B cell (primary cell): ENCODE measurements around the gene DLG2. TPM values are rescaled to one million over a fixed set of nuclear protein-coding genes. Genes with fewer than 3 reads are reported as not detected.
"Not testable (repeated sequence)": the region's sequence is repeated elsewhere in the genome, so short reads cannot be mapped to it uniquely, and the experiment has no call there.

Experiments used
- ATAC-seq: fragments of 200-7000 bp; cut with Tn5 transposase; one replicate; pipeline ENCODE4 v1.10.0; 2021; ENCODE audit warnings: low read depth, mild to moderate bottlenecking, moderate number of reproducible peaks, moderate library complexity
- CTCF ChIA-PET: fragments of 350-600 bp; sonication (Branson Sonifier 250); formaldehyde crosslinking; loops from one replicate; lab custom pipeline; 2021; ENCODE audit warnings: antibody characterized with exemption, inconsistent platforms; lab: Charles Lee
- POLR2A ChIA-PET: fragments of 350-600 bp; sonication (Branson Sonifier 250); formaldehyde crosslinking; loops from one replicate; lab custom pipeline; 2021; ENCODE audit warnings: antibody characterized with exemption; lab: Charles Lee
- DNase-seq: peaks from one replicate; pipeline ENCODE4 v3.0.0; 2013
- H2AFZ ChIP-seq: 2 replicates; pipeline ENCODE4 v1.6.1; 2012; ENCODE audit warnings: mild to moderate bottlenecking, low read depth, low read length; ENCODE audit not compliant: insufficient read depth, poor library complexity, severe bottlenecking
- H3K27ac ChIP-seq, 2 donors: 1 replicate in 1 of 2; 2 replicates in 1 of 2; pipeline ENCODE4 v1.5.1; 2012 to 2013; ENCODE audit warnings: low read length in 2 of 2, mild to moderate bottlenecking in 2 of 2, moderate library complexity in 1 of 2
- H3K27me3 ChIP-seq, 4 experiments: fragments of 200-600 bp in 1 of 4; sonication (generic) in 1 of 4; replicated peaks in 1 of 4; 1 replicate in 2 of 4; 2 replicates in 2 of 4; pipeline versions ENCODE4 v1.6.1 to v1.7.0; 2013 to 2016; ENCODE audit warnings: low read length in 3 of 4, mild to moderate bottlenecking in 2 of 4, mixed read lengths in 1 of 4, moderate library complexity in 1 of 4; ENCODE audit not compliant: insufficient read depth in 4 of 4, control insufficient read depth in 3 of 4; ENCODE audit errors: control extremely low read depth in 1 of 4
- H3K36me3 ChIP-seq, 2 experiments: replicated peaks in 1 of 2; 1 replicate in 1 of 2; 2 replicates in 1 of 2; pipeline versions ENCODE4 v1.6.1 to v1.7.1; 2013; ENCODE audit warnings: low read length in 1 of 2; ENCODE audit not compliant: insufficient read depth in 2 of 2, control insufficient read depth in 1 of 2; ENCODE audit errors: control extremely low read depth in 1 of 2, extremely low read depth in 1 of 2
- H3K4me1 ChIP-seq, 2 donors: fragments of 200-600 bp in 1 of 2; sonication (generic) in 1 of 2; 1 replicate in 1 of 2; 2 replicates in 1 of 2; pipeline versions ENCODE4 v1.5.1 to v1.6.1; 2013 to 2017; ENCODE audit warnings: low read length in 2 of 2; ENCODE audit not compliant: control insufficient read depth in 2 of 2, insufficient read depth in 2 of 2
- H3K4me2 ChIP-seq: replicated peaks from 2 replicates; pipeline ENCODE3; 2012; ENCODE audit warnings: mild to moderate bottlenecking, low read depth, low read length; ENCODE audit not compliant: poor library complexity, severe bottlenecking
- H3K4me3 ChIP-seq, 5 experiments: fragments of 200-600 bp in 1 of 5; sonication (generic) in 1 of 5; 1 replicate in 3 of 5; 2 replicates in 2 of 5; pipeline versions ENCODE4 v1.5.1 to v1.7.0; 2011 to 2016; ENCODE audit warnings: low read length in 4 of 5, mild to moderate bottlenecking in 4 of 5, low read depth in 2 of 5, control low read depth in 1 of 5, moderate library complexity in 1 of 5; ENCODE audit not compliant: insufficient read depth in 1 of 5; ENCODE audit errors: control extremely low read depth in 1 of 5, extremely low read depth in 1 of 5
- H3K79me2 ChIP-seq: fragments of 200-600 bp; sonication (generic); one replicate; pipeline ENCODE4 v1.6.0; 2016; ENCODE audit warnings: low read length; ENCODE audit not compliant: control insufficient read depth, insufficient read depth
- H3K9ac ChIP-seq: fragments of 200-600 bp; sonication (generic); 2 replicates; pipeline ENCODE4 v1.6.1; 2017; ENCODE audit warnings: mild to moderate bottlenecking, low read length, moderate library complexity
- H3K9me3 ChIP-seq, 3 donors: one replicate each; pipeline versions ENCODE4 v1.6.1 to v1.7.1; 2013; ENCODE audit warnings: low read length in 2 of 3; ENCODE audit not compliant: control insufficient read depth in 2 of 3, insufficient read depth in 1 of 3; ENCODE audit errors: control extremely low read depth in 1 of 3
- H4K20me1 ChIP-seq: 2 replicates; pipeline ENCODE4 v1.6.0; 2012; ENCODE audit warnings: mild to moderate bottlenecking, low read length; ENCODE audit not compliant: insufficient read depth, control insufficient read depth, poor library complexity, severe bottlenecking
- H3K27ac Mint-ChIP-seq: one replicate; pipeline ENCODE4 v1.8.0; 2021; ENCODE audit warnings: mixed read lengths
- H3K27me3 Mint-ChIP-seq: one replicate; pipeline ENCODE4 v1.8.0; 2021; ENCODE audit warnings: mixed read lengths
- H3K4me1 Mint-ChIP-seq: one replicate; pipeline ENCODE4 v1.8.0; 2021; ENCODE audit warnings: mixed read lengths
- H3K4me3 Mint-ChIP-seq: one replicate; pipeline ENCODE4 v1.8.0; 2021; ENCODE audit warnings: mixed read lengths
- H3K9me3 Mint-ChIP-seq: one replicate; pipeline ENCODE4 v1.8.0; 2022; ENCODE audit warnings: mixed read lengths; ENCODE audit not compliant: insufficient read depth
- CTCF ChIP-seq: fragments of 200-600 bp; IDR thresholded peaks from one replicate; pipeline ENCODE4 v1.8.0; 2022; ENCODE audit warnings: antibody characterized with exemption, mild to moderate bottlenecking
- EZH2 ChIP-seq: IDR thresholded peaks from 2 replicates; pipeline ENCODE4 v1.6.1; 2012; ENCODE audit warnings: borderline replicate concordance, low read depth, mild to moderate bottlenecking, moderate library complexity, low read length; ENCODE audit not compliant: insufficient read depth, poor library complexity, severe bottlenecking
- WGBS: methylation state at CpG from one replicate; pipeline ENCODE4 v1.1.5; 2013; ENCODE audit warnings: missing lambda C conversion rate; ENCODE audit not compliant: insufficient coverage; 5-methylcytosine and 5-hydroxymethylcytosine counted together
- intact Hi-C: fragments of 100-400 bp; cut with micrococcal nuclease; formaldehyde crosslinking; loops from one replicate; pipeline ENCODE4 v1.10.0; 2022
- polyA plus RNA-seq: library from polyadenylated mRNA; depleted of rRNA; stranded (reverse); fragments of >200 nt; gene quantifications from 2 replicates; pipeline ENCODE4 v1.2.3, GENCODE V29; 2012
- total RNA-seq, 2 donors: library from RNA; stranded (reverse); fragments of 120-200 nt in 1 of 2; gene quantifications; 1 replicate in 1 of 2; 2 replicates in 1 of 2; pipeline versions ENCODE4 v1.2.3 to v1.2.4, GENCODE V29; 2013 to 2022

The DLG2 gene
- total and polyA plus RNA-seq, 2 donors (not counting 1 experiment from before 2014, with no cell fraction given), result 0.54 to 5.4 TPM

- WGBS, result 90% methylated on average over 2 of the region's 6 CpGs
These were observed 7.6 kb downstream of the DLG2 start for GRCh38 chr11:85619499-85619898.

GRCh38 chr11:85611643-85612042 lies 15.5 kb downstream of the DLG2 start:
- POLR2A ChIA-PET, H3K79me2 ChIP-seq, intact Hi-C loops, H3K4me1 Mint-ChIP-seq, H3K9me3 ChIP-seq, H3K4me3 ChIP-seq, DNase-seq, H3K4me2 ChIP-seq, H3K36me3 ChIP-seq, H3K27ac ChIP-seq, H3K27ac Mint-ChIP-seq, H3K27me3 ChIP-seq, CTCF ChIA-PET, H3K4me1 ChIP-seq, H2AFZ ChIP-seq, H4K20me1 ChIP-seq, H3K4me3 Mint-ChIP-seq, H3K9ac ChIP-seq, H3K9me3 Mint-ChIP-seq, ATAC-seq: not testable (repeated sequence)
- H3K27me3 Mint-ChIP-seq, result peaks cover 11% of the 10 kb centered on the region
- 8% methylated on average over 1 of the region's 2 CpGs for WGBS

More at GRCh38 chr11:85619499-85619898, 7.6 kb downstream of the DLG2 start:
- Mint-ChIP-seq H3K4me3 (no peak overlapping the region), H3K4me1 (no peaks in the 10 kb centered on the region), H3K27ac (no peak overlapping the region), H3K9me3 (no peaks in the 10 kb centered on the region), H3K27me3 (peaks cover 16% of the 10 kb centered on the region)
- TF ChIP-seq CTCF, result no peak
- TF ChIP-seq EZH2, result no peak
- Histone ChIP-seq H4K20me1 (no peaks in the 10 kb centered on the region), H3K27me3 (no peaks in the 10 kb centered on the region), H3K4me3 (no peak overlapping the region), H3K4me2 (no peak overlapping the region), H3K9me3 (no peaks in the 10 kb centered on the region), H3K4me1 (no peaks in the 10 kb centered on the region), H2AFZ (no peak overlapping the region), H3K27ac (no peak overlapping the region), H3K79me2 (no peaks in the 10 kb centered on the region), H3K36me3 (no peaks in the 10 kb centered on the region), H3K9ac (no peak overlapping the region)
- no peak for DNase-seq
- ATAC-seq, result no peak
- intact Hi-C loops, result no loop called here
- CTCF ChIA-PET, result no interaction called here
- POLR2A ChIA-PET, result no interaction called here

- WGBS, result 87% methylated on average over 2 of the region's 2 CpGs
- DNase-seq, H3K27me3 ChIP-seq, H3K36me3 ChIP-seq, H3K9ac ChIP-seq, H3K9me3 ChIP-seq, H3K4me2 ChIP-seq, H3K27me3 Mint-ChIP-seq, H3K4me1 Mint-ChIP-seq, H3K4me1 ChIP-seq, CTCF ChIA-PET, H2AFZ ChIP-seq, H4K20me1 ChIP-seq, H3K4me3 Mint-ChIP-seq, H3K4me3 ChIP-seq, ATAC-seq, H3K27ac Mint-ChIP-seq, H3K79me2 ChIP-seq, H3K9me3 Mint-ChIP-seq, H3K27ac ChIP-seq, intact Hi-C loops, POLR2A ChIA-PET: not testable (repeated sequence)
These were observed 17.9 kb downstream of the DLG2 start for GRCh38 chr11:85609286-85609685.
